ENCODE results near the gene ALOX15.
A peak's percentile ranks its signal among the peaks of the same experiment; 100 is the strongest.
"Not testable (repeated sequence)": the region's sequence is repeated elsewhere in the genome, so short reads cannot be mapped to it uniquely, and the experiment has no call there.

ALOX15 gene

GRCh38 chr17:4666296-4666695 is 24.8 kb upstream of the ALOX15 start:
- Histone ChIP-seq H3K9me3 (no peaks in the 10 kb centered on the region), H3K36me3 (replicated peaks) (peaks cover 7% of the 10 kb centered on the region; the same call in 1 of the 2 replicates), H3K27me3 (ENCODE audit: low read depth) (no peaks in the 10 kb centered on the region), H3K4me1 (peaks cover 17% of the 10 kb centered on the region), H3K4me3 (no peak overlapping the region)
- peak in 1 of 2 experiments; percentile 59 for DNase-seq (ENCODE audit: low spot score in 2 of 2)
- in situ Hi-C loops (cut with MboI; ENCODE audit: low sequenced_read_pairs) = no loop called here

DNA sequence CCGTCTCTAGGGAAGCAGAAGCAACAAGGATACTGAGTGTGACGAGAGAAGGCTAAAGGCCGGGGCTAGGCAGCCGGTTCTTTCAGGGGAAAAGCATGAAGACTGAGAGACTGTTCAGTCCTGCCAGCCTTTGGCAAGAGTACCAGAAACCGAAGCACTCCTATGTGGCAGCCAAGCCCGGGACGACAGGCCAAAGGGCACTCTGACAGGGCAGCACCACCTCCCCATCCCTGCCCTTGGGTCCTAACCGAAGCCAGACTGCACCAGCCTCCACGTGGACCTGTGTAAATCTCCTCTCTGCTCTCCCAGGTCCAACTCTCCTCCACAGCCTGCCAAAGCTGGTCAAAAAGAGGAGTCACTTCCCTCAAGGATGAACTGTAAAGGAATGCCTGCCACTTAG is 23.5 kb upstream of the ALOX15 start:
- Histone ChIP-seq H3K4me1 (peaks cover 17% of the 10 kb centered on the region), H3K27me3 (ENCODE audit: low read depth) (no peaks in the 10 kb centered on the region), H3K9me3 (no peaks in the 10 kb centered on the region), H3K36me3 (replicated peaks) (0 out of 2 replicates have a peak, but pooled peaks cover under 1% of the 10 kb centered on the region), H3K4me3 (no peak overlapping the region)
- in situ Hi-C loops (cut with MboI; ENCODE audit: low sequenced_read_pairs) = no loop called here
- DNase-seq (ENCODE audit: low spot score in 2 of 2) = no peak

DNA sequence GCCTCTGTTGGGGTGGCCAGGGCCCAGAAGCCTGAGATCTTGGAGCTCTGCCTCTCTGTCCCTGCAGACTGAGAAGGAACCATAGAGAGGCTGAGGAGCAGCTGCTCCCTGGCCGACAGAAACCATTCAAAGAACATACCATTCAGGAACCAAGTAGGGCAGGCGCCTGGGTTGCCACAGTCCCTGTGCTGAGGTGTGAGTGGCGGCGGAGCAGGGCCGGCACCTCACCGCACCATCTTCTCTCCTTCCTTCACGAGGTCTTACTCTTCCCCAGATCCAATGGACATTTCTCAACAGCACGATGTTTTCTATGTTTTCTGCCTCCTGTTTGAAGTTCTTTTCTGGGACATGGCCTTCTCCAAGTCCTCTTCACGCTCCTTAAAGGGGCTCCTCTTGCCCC is 22.8 kb upstream of the ALOX15 start:
- no peak overlapping the region for H3K4me3 ChIP-seq
- in situ Hi-C loops (cut with MboI; ENCODE audit: low sequenced_read_pairs) = no loop called here
- no peaks in the 10 kb centered on the region for H3K27me3 ChIP-seq (ENCODE audit: low read depth)
- peaks cover 17% of the 10 kb centered on the region for H3K4me1 ChIP-seq
- no peaks in the 10 kb centered on the region for H3K9me3 ChIP-seq
- no peak for DNase-seq (ENCODE audit: low spot score in 2 of 2)
- no peaks in the 10 kb centered on the region for H3K36me3 ChIP-seq (replicated peaks)

- Histone ChIP-seq H3K9me3 (no peaks in the 10 kb centered on the region), H3K4me3 (no peak overlapping the region), H3K27me3 (ENCODE audit: low read depth) (no peaks in the 10 kb centered on the region), H3K36me3 (replicated peaks) (no peaks in the 10 kb centered on the region), H3K4me1 (peaks cover 17% of the 10 kb centered on the region)
- DNase-seq (ENCODE audit: low spot score in 2 of 2) = no peak
- in situ Hi-C loops (cut with MboI; ENCODE audit: low sequenced_read_pairs) = no loop called here
These were observed 22.2 kb upstream of the ALOX15 start for GRCh38 chr17:4663711-4664110.

DNA sequence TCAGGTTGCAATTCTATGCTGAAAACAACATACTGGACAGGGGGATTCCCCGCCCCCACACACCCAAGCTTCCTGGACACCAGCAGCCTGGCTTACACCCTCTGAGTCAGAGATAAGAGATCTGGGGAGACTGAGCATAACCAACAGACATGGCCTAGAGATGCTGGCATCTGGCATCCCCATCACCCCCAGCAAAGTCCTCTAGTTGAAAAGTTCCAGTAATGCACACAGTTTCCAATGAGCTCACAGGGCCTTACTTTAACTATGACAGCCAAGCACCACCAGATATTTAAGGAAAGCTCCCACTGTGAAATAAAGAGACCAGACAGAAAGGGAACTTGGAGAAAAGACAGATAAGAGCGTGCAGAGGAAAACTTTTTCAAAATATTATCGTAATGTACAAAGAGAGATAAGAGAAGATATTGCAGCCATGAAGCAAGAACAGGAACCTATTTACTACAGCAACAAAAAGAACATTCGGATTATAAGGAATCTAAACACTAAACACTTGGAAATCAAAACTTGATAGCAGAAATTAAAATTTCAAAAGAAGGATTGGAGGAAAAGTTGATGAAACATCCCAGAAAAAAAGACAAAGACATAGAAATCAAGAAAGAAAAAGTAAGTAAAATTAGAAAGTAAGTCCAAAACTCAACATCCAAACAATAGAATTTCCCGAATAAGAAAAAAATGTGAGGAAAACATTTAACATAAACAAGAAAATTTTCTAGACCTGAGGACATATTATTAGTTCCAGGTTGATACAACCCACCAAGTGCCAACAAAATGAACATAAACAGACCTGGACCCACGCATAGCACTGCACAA is 17.2 kb upstream of the ALOX15 start:
- Histone ChIP-seq H3K36me3 (replicated peaks) (no peaks in the 10 kb centered on the region), H3K27me3 (ENCODE audit: low read depth) (no peaks in the 10 kb centered on the region; the same call in 1 of the 2 replicates), H3K9me3 (no peaks in the 10 kb centered on the region), H3K4me1 (no peaks in the 10 kb centered on the region), H3K4me3 (no peak overlapping the region)
- in situ Hi-C loops (cut with MboI; ENCODE audit: low sequenced_read_pairs) = no loop called here
- no peak for DNase-seq (ENCODE audit: low spot score in 2 of 2)

DNA sequence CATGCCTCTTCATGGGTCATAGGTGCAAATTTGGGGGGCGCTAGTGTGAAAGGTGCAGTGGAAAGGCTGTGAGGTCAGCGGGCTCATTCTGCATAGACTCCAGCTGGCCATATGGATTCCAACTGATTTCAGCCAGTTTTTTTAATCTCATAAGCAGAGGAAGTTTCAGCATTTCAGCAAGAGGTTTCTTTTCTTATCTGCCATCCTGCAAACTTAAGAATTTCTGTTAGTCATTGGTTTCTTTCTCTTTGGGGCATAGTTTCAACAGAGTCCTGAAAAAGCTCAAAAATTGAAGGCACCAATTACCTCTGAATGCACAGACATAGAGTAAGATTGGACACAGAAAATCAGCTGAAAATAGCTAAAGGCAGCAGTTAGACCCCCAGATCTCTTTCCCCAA is 16.2 kb upstream of the ALOX15 start:
- Histone ChIP-seq H3K4me1 (no peaks in the 10 kb centered on the region), H3K27me3 (ENCODE audit: low read depth) (no peaks in the 10 kb centered on the region; the same call in 1 of the 2 replicates), H3K9me3 (no peaks in the 10 kb centered on the region), H3K36me3 (replicated peaks) (no peaks in the 10 kb centered on the region), H3K4me3 (no peak overlapping the region)
- DNase-seq (ENCODE audit: low spot score in 2 of 2) = no peak
- in situ Hi-C loops (cut with MboI; ENCODE audit: low sequenced_read_pairs) = no loop called here

DNA sequence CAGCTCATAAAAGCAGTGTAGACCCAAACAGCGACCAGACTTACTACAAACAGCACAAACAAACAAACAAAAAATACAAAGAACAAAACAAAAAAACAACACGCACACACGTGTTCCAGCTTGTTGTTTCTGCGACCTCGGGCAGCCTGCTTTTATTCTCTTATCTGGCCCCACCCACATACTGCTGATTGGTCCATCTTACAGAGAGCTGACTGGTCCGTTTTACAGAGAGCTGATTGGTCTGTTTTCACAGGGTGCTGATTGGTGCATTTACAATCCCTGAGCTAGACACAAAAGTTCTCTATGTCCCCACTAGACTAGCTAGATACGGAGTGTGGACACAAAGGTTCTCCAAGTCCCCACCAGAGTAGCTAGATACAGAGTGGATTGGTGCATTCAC is 14.5 kb upstream of the ALOX15 start:
- H3K4me3 ChIP-seq; H3K9me3 ChIP-seq; DNase-seq (ENCODE audit: low spot score in 2 of 2); H3K4me1 ChIP-seq; in situ Hi-C loops (cut with MboI; ENCODE audit: low sequenced_read_pairs); H3K27me3 ChIP-seq (ENCODE audit: low read depth); H3K36me3 ChIP-seq (replicated peaks): not testable (repeated sequence)

GRCh38 chr17:4652997-4653396 is 11.5 kb upstream of the ALOX15 start:
- Histone ChIP-seq H3K9me3 (no peaks in the 10 kb centered on the region), H3K4me1 (peaks cover 10% of the 10 kb centered on the region), H3K36me3 (replicated peaks) (no peaks in the 10 kb centered on the region), H3K4me3 (no peak overlapping the region), H3K27me3 (ENCODE audit: low read depth) (no peaks in the 10 kb centered on the region; the same call in 1 of the 2 replicates)
- in situ Hi-C loops (cut with MboI; ENCODE audit: low sequenced_read_pairs) = no loop called here
- no peak for DNase-seq (ENCODE audit: low spot score in 2 of 2)

DNA sequence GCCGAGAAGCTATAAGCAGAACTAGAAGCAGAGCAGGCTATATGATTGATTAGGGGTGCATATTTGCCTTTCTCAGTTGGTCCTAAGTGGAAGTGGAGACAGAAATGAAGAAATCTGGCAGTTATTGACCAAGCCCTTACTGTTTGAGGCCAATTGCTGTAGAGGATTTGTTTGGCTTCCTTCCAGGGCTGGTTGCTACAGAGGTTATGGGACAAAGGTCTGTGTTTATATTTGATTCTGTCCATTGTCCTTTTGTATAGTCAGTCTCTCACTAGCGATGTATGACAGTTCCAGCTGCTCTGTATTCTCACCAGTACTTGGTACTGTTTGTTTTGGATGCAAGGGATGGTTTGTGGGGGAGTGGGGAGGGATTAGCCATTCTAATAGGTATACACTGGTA is 7.3 kb upstream of the ALOX15 start:
- Histone ChIP-seq H3K4me1 (peaks cover 10% of the 10 kb centered on the region), H3K27me3 (ENCODE audit: low read depth) (peaks cover 2% of the 10 kb centered on the region), H3K4me3 (no peak overlapping the region), H3K9me3 (no peaks in the 10 kb centered on the region), H3K36me3 (replicated peaks) (no peaks in the 10 kb centered on the region)
- peak; percentile 82 to 91 for DNase-seq (ENCODE audit: low spot score in 2 of 2)
- in situ Hi-C loops (cut with MboI; ENCODE audit: low sequenced_read_pairs) = no loop called here

GRCh38 chr17:4645642-4646041 is 4.2 kb upstream of the ALOX15 start:
- no peak for DNase-seq (ENCODE audit: low spot score in 2 of 2)
- in situ Hi-C loops (cut with MboI; ENCODE audit: low sequenced_read_pairs) = no loop called here
- H3K4me1 ChIP-seq = peaks cover 10% of the 10 kb centered on the region
- no peak overlapping the region for H3K4me3 ChIP-seq
- no peaks in the 10 kb centered on the region for H3K36me3 ChIP-seq (replicated peaks)
- peaks cover 25% of the 10 kb centered on the region for H3K27me3 ChIP-seq (ENCODE audit: low read depth)
- H3K9me3 ChIP-seq = no peaks in the 10 kb centered on the region

DNA sequence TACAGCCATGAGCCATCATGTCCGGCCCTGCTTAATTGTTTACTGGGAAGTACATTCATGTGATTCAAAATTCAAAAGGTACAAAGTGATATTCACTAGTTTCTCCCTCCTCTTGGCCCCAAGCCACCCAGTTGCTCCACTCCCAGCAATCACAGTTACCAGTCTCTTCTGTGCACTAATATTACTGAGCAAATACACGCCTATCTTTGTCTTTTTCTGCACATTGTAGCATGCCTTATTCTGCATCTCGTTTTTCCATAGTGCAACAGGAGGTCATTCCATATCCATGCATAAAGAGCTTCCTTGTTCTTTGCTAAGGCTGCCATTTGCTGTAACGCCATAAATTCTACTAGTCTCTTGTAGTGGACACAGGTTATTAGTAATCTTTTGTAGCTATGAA is 2.2 kb upstream of the ALOX15 start:
- H3K4me1 ChIP-seq = peaks cover 6% of the 10 kb centered on the region
- H3K27me3 ChIP-seq (ENCODE audit: low read depth) = peaks cover 31% of the 10 kb centered on the region
- DNase-seq (ENCODE audit: low spot score in 2 of 2) = no peak
- H3K4me3 ChIP-seq = no peak overlapping the region
- no peaks in the 10 kb centered on the region for H3K36me3 ChIP-seq (replicated peaks)
- no peaks in the 10 kb centered on the region for H3K9me3 ChIP-seq
- in situ Hi-C loops (cut with MboI; ENCODE audit: low sequenced_read_pairs) = no loop called here

DNA sequence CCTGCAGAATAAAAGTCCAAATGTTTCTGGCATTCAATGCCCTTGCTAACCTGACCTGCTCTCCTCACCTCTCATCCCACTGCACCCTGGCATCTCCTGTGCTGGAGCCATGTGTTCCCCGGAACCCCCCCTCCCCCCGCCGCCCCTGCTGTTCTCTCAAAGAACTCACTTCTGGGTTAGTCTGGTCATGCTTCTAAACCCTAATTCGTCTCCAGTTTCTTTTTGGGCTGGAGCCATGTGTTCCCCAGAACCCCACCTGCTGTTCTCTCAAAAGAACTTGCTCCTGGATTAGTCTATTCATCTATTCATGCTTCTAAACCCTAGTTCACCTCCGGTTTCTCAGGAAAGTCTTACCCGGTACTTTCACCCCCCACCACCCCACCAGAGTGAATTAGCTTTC is 808 bp upstream of the ALOX15 start:
- Histone ChIP-seq H3K27me3 (ENCODE audit: low read depth) (peaks cover 34% of the 10 kb centered on the region), H3K9me3 (no peaks in the 10 kb centered on the region), H3K36me3 (replicated peaks) (no peaks in the 10 kb centered on the region), H3K4me1 (no peaks in the 10 kb centered on the region), H3K4me3 (no peak overlapping the region)
- DNase-seq (ENCODE audit: low spot score in 2 of 2) = no peak
- in situ Hi-C loops (cut with MboI; ENCODE audit: low sequenced_read_pairs) = no loop called here

GRCh38 chr17:4640569-4641188 is 799 bp downstream of the ALOX15 start:
- DNase-seq (ENCODE audit: low spot score in 2 of 2); in situ Hi-C loops (cut with MboI; ENCODE audit: low sequenced_read_pairs); H3K36me3 ChIP-seq (replicated peaks); H3K4me1 ChIP-seq; H3K9me3 ChIP-seq; H3K4me3 ChIP-seq: not testable (repeated sequence)
- peaks cover 42% of the 10 kb centered on the region for H3K27me3 ChIP-seq (ENCODE audit: low read depth)

DNA sequence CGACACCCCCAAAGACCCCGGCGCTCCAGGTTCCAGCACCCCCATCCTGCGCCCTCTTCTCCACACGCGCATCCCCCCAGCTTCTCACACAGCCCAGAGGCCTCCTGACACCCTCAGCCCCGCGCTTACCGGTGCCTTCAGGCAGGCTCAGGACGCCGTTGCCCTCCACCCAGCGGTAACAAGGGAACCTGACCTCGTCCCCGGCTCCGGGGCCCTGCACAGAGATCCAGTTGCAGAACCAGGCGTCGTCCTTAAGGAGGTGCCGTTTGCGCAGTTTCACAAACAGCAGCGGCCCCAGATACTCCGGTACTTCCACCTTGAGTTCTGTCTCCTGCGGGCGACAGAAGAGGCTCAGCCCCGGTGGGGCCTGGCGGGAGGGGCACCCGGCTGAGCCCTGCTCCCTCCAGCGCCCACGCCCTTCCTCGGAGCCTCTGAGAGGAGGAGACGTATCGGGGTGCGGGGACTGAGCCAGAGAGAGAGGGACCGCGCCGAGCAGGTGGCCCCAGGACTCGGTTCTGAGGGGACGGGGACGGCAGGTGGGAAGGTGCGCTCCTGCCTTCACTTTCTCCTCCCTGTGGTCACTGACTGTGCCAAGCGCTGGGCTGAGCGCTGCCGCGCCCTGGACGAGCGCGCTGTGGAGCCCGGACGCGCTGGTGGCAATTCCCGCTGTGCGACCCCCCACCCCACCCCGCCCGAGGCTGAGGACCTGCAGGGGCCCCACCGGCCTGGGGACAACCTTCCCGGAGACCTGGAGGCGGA is 2.0 kb downstream of the ALOX15 start:
- H3K27me3 ChIP-seq (ENCODE audit: low read depth) = peaks cover 42% of the 10 kb centered on the region
- in situ Hi-C loops (cut with MboI; ENCODE audit: low sequenced_read_pairs); H3K4me1 ChIP-seq; H3K4me3 ChIP-seq; H3K9me3 ChIP-seq; H3K36me3 ChIP-seq (replicated peaks): not testable (repeated sequence)
- peak in 1 of 2 experiments; percentile 43 for DNase-seq (ENCODE audit: low spot score in 2 of 2)

All from HAP-1 (cell line).